Gastrocnemius medialis (tissue), 4 donors: ENCODE data around the gene KCNRG.

Source experiments
- POLR2A ChIP-seq, 2 donors: fragments of 450-650 bp; IDR thresholded peaks; one replicate each; pipeline ENCODE4 v1.6.1; 2017; ENCODE audit warnings: antibody characterized with exemption in 2 of 2, mild to moderate bottlenecking in 2 of 2, moderate library complexity in 2 of 2
- TF ChIP-seq, protein P1 (sequence below), 5 experiments: fragments of 450-650 bp in 3 of 5; fragments of 200-600 bp in 2 of 5; sonication (generic) in 2 of 5; IDR thresholded peaks in 4 of 5; conservative IDR thresholded peaks in 1 of 5; 1 replicate in 4 of 5; 2 replicates in 1 of 5; pipeline ENCODE4 v1.5.1; 2016 to 2019; ENCODE audit warnings: antibody characterized with exemption in 5 of 5, mild to moderate bottlenecking in 3 of 5, moderate library complexity in 3 of 5

DNA sequence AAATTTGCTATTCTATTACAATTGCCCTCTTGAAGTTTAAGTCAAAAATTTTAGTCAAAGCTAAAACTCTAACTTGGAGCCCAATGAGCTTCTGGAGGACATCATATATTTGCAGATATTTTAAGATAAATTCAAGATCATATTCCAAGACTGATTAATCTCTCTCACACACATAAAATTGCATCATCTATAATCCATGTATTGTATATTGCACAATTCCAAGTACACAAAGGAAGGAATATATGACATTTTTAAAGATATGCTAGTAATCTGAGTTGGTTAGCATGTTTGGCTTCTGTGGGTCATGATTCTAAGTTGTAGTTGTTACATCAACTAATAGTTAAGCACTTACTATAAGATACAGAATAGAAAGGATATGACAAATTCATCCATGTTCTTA lies 53.3 kb downstream of the KCNRG start:
- no peak for TF ChIP-seq POLR2A (IDR thresholded peaks at IDR 0.05)
- TF ChIP-seq, protein P1, sequence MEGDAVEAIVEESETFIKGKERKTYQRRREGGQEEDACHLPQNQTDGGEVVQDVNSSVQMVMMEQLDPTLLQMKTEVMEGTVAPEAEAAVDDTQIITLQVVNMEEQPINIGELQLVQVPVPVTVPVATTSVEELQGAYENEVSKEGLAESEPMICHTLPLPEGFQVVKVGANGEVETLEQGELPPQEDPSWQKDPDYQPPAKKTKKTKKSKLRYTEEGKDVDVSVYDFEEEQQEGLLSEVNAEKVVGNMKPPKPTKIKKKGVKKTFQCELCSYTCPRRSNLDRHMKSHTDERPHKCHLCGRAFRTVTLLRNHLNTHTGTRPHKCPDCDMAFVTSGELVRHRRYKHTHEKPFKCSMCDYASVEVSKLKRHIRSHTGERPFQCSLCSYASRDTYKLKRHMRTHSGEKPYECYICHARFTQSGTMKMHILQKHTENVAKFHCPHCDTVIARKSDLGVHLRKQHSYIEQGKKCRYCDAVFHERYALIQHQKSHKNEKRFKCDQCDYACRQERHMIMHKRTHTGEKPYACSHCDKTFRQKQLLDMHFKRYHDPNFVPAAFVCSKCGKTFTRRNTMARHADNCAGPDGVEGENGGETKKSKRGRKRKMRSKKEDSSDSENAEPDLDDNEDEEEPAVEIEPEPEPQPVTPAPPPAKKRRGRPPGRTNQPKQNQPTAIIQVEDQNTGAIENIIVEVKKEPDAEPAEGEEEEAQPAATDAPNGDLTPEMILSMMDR (IDR thresholded peaks at IDR 0.05 in 4 of 5, conservative IDR thresholded peaks at IDR 0.05 in 1 of 5) = no peak
